ENCODE data around the gene OR2Z1. TPM values are rescaled to one million over a fixed set of nuclear protein-coding genes. Genes with fewer than 3 reads are reported as not detected.
"Not testable (repeated sequence)": the region's sequence is repeated elsewhere in the genome, so short reads cannot be mapped to it uniquely, and the experiment has no call there.

The OR2Z1 gene
- polyA plus RNA-seq, 3 donors from 2014 or later = not detected

DNA sequence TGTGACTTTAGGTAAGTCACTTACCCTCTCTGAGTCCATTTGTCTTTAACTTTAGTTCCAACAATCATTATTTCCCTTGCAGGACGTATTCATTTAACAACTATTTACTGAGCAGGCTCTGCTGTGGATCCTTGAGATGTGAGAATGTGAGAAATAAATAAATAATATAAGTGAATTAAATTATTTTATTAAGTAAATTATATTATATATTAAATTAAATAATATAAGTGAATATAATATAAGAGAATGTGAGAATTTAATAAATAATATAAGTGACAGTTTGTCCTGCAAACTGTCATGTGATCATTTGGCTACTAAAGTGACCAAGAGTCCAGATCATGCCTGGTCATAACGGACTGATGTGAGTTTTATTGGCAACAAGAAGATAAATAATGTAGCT is 598 bp downstream of the OR2Z1 start:
- DNase-seq = no peak
- Mint-ChIP-seq H3K4me3 (no peak overlapping the region), H3K27ac (no peak overlapping the region), H3K27me3 (ENCODE audit: low read depth in 3 of 3) (peaks cover 2 to 23% (median 4%) of the 10 kb centered on the region in 3 donors), H3K36me3 (peaks cover 3 to 4% (median 3%) of the 10 kb centered on the region in 3 donors), H3K4me1 (no peaks in the 10 kb centered on the region), H3K9me3 (peaks cover 0 to 2% (median 0%) of the 10 kb centered on the region in 6 donors)

DNA sequence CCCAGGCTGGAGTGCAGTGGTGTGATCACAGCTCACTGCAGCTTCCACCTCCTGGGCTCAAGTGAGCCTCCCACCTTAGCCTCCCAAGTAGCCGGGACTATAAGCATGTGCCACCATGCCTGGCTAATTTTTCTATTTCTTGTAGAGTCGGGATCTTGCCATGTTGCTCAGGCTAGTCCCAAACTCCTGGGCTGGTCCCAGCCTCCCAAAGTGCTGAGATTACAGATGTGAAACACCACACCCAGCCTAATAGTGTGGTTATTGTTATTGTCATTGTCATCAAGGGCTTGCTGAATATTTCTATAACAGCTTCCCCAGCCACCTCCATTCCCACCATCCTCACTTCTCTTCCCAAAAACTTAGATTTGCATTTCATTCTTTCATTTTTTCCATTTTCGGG is 2.8 kb downstream of the OR2Z1 start:
- DNase-seq = no peak
- no peaks in the 10 kb centered on the region for H3K4me1 Mint-ChIP-seq
- peaks cover 0 to 2% (median 0%) of the 10 kb centered on the region in 6 donors for H3K9me3 Mint-ChIP-seq
- H3K27ac Mint-ChIP-seq = no peak overlapping the region
- H3K36me3 Mint-ChIP-seq = peaks cover 0 to 4% (median 3%) of the 10 kb centered on the region in 3 donors
- H3K27me3 Mint-ChIP-seq (ENCODE audit: low read depth in 3 of 3) = peaks cover 2 to 15% (median 4%) of the 10 kb centered on the region in 3 donors
- H3K4me3 Mint-ChIP-seq = no peak overlapping the region

DNA sequence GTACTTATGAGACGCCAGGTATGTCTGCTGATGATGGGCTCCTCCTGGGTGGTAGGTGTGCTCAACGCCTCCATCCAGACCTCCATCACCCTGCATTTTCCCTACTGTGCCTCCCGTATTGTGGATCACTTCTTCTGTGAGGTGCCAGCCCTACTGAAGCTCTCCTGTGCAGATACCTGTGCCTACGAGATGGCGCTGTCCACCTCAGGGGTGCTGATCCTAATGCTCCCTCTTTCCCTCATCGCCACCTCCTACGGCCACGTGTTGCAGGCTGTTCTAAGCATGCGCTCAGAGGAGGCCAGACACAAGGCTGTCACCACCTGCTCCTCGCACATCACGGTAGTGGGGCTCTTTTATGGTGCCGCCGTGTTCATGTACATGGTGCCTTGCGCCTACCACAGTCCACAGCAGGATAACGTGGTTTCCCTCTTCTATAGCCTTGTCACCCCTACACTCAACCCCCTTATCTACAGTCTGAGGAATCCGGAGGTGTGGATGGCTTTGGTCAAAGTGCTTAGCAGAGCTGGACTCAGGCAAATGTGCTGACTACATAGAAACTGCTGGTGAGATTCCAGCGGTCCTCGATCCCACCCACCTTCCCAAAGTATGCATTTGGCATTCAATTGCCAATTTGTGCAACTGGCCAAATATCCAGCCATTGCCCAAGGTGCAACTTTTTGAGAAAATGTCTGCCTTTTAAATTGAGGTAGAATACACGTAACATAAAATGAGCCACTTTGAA is 10.2 kb downstream of the OR2Z1 start:
- H3K27ac Mint-ChIP-seq = no peak overlapping the region
- H3K4me3 Mint-ChIP-seq = no peak overlapping the region

DNA sequence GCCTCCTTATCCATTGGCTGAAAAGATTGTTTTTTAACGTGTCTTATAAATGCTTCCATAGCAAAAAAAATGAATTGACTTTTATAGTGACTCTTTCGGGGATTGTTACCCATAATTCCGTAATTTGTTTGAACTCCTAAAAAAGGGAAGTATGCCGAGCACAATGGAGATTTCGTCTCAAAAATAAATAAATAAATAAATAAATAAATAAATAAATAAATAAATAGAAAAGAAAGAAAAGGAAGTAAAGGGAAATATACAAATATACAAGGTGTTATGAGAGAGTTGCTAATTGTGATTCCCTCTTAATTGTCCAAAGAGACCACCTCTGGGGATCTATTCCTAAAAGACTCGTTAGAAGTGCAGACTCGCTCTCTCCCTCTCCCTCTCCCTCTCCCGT is 16.9 kb downstream of the OR2Z1 start:
- no peak overlapping the region for H3K27ac Mint-ChIP-seq
- no peaks in the 10 kb centered on the region for H3K36me3 Mint-ChIP-seq
- no peaks in the 10 kb centered on the region for H3K4me1 Mint-ChIP-seq
- DNase-seq = no peak
- H3K27me3 Mint-ChIP-seq (ENCODE audit: low read depth in 3 of 3) = peaks cover 3 to 6% (median 6%) of the 10 kb centered on the region in 3 donors
- H3K4me3 Mint-ChIP-seq = no peak overlapping the region
- no peaks in the 10 kb centered on the region for H3K9me3 Mint-ChIP-seq

More for the DNA sequence above, 10.2 kb downstream of the OR2Z1 start:
- no peak for DNase-seq
- Mint-ChIP-seq H3K27me3 (ENCODE audit: low read depth in 3 of 3) (peaks cover 2 to 10% (median 3%) of the 10 kb centered on the region in 3 donors), H3K9me3 (peaks cover 0 to 1% (median 0%) of the 10 kb centered on the region in 6 donors), H3K36me3 (no peaks in the 10 kb centered on the region), H3K4me1 (no peaks in the 10 kb centered on the region)

DNA sequence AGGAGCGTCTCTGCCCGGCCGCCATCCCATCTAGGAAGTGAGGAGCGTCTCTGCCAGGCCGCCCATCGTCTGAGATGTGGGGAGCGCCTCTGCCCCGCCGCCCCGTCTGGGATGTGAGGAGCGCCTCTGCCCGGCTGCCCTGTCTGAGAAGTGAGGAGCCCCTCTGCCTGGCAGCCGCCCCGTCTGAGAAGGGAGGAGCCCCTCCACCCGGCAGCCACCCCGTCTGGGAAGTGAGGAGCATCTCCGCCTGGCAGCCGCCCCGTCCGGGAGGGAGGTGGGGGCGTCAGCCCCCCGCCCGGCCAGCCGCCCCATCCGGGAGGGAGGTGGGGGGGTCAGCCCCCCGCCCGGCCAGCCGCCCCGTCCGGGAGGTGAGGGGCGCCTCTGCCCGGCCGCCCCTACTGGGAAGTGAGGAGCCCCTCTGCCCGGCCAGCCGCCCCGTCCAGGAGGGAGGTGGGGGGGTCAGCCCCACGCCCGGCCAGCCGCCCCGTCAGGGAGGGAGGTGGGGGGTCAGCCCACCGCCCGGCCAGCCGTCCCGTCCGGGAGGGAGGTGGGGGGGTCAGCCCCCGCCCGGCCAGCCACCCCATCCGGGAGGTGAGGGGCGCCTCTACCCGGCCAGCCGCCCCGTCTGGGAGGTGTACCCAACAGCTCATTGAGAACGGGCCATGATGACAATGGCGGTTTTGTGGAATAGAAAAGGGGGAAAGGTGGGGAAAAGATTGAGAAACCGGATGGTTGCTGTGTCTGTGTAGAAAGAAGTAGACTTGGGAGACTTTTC is 18.0 kb downstream of the OR2Z1 start:
- H3K4me1 Mint-ChIP-seq; DNase-seq; H3K36me3 Mint-ChIP-seq; H3K4me3 Mint-ChIP-seq; H3K27ac Mint-ChIP-seq; H3K27me3 Mint-ChIP-seq (ENCODE audit: low read depth in 3 of 3); H3K9me3 Mint-ChIP-seq: not testable (repeated sequence)

DNA sequence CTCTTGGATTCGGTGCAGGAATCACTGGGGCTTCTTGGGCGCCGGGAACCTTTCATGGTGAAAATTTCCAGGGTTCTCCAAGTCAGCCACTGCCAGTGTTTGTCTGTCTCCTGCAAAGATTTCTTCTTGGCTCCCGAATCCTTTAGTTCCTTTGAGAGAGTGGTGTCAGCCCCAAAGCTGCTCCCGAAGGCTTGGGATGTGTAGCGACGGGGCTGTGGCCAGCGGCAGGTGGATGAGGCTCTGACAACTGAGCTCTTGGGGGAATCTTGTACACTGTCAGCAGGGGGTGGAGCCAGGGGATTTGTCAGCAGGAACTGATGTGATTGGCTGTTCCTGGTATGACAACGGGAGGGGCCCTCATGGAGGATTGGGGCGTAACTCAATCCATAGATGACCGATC is 45.8 kb downstream of the OR2Z1 start:
- H3K36me3 Mint-ChIP-seq; H3K27ac Mint-ChIP-seq; DNase-seq; H3K27me3 Mint-ChIP-seq (ENCODE audit: low read depth in 3 of 3); H3K4me3 Mint-ChIP-seq; H3K9me3 Mint-ChIP-seq; H3K4me1 Mint-ChIP-seq: not testable (repeated sequence)

DNA sequence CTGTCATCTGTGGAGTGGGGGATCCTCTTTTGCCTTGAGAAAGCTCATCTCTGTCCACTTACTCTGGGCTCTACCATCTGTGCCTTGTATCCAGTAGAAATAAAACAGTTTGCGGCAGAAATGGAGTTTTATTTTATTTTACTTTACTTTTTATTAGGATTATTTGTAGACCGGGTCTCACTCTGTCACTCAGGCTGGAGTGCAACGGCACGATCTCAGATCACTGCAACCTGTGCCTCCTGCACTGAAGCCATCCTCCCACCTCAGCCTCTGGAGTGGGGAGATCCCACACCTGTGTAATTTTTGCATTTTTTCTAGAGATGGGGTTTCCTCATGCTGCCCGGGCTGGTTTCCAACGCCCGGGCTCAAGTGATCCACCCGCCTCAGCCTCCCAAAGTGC is 47.8 kb downstream of the OR2Z1 start:
- DNase-seq; H3K27ac Mint-ChIP-seq; H3K9me3 Mint-ChIP-seq; H3K4me3 Mint-ChIP-seq; H3K27me3 Mint-ChIP-seq (ENCODE audit: low read depth in 3 of 3); H3K36me3 Mint-ChIP-seq; H3K4me1 Mint-ChIP-seq: not testable (repeated sequence)

DNA sequence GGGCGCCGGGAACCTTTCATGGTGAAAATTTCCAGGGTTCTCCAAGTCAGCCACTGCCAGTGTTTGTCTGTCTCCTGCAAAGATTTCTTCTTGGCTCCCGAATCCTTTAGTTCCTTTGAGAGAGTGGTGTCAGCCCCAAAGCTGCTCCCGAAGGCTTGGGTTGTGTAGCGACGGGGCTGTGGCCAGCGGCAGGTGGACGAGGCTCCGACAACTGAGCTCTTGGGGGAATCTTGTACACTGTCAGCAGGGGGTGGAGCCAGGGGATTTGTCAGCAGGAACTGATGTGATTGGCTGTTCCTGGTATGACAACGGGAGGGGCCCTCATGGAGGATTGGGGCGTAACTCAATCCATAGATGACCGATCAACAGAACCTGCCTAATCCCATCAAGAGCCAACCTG is 52.2 kb downstream of the OR2Z1 start:
- not testable (repeated sequence) for H3K9me3 Mint-ChIP-seq

More for the DNA sequence above, 52.2 kb downstream of the OR2Z1 start:
- not testable (repeated sequence) for H3K27ac Mint-ChIP-seq; DNase-seq; H3K4me1 Mint-ChIP-seq; H3K4me3 Mint-ChIP-seq; H3K36me3 Mint-ChIP-seq; H3K27me3 Mint-ChIP-seq (ENCODE audit: low read depth in 3 of 3)

Other genes starting within 250 kb of the OR2Z1 start
- 1 to 10 TPM; 1.9 to 3.7 (median 2.5) TPM for gene PRAM1, start 219.0 kb upstream of the OR2Z1 start, polyA plus RNA-seq
- 10 to 100 TPM in 1 of 3 donors, 1 to 10 TPM in 2; 6.0 to 20.8 (median 8.3) TPM for gene ZNF414, start 207.5 kb upstream of the OR2Z1 start, polyA plus RNA-seq
- 100 to 1,000 TPM; 104 to 340 (median 110) TPM for gene MYO1F, start 144.2 kb upstream of the OR2Z1 start, polyA plus RNA-seq
- 1 to 10 TPM; 1.4 to 7.4 (median 2.3) TPM for gene ADAMTS10, start 110.9 kb upstream of the OR2Z1 start, polyA plus RNA-seq
- not detected for gene NFILZ, start 91.0 kb upstream of the OR2Z1 start, polyA plus RNA-seq
- gene ACTL9, start 22.8 kb upstream of the OR2Z1 start, polyA plus RNA-seq = not detected
- gene ZNF558, start 110.7 kb downstream of the OR2Z1 start, polyA plus RNA-seq = 1 to 10 TPM; 6.6 to 8.1 (median 7.1) TPM
- not detected for gene MBD3L1, start 110.7 kb downstream of the OR2Z1 start, polyA plus RNA-seq

Measured in immature natural killer cell (primary cell).